OCI-LY1 (cell line): ENCODE data around the gene PPP2R5C.

Experiments used
- CTCF ChIP-seq: fragments of 200-600 bp; sonication (generic), shearing (Covaris generic); IDR thresholded peaks from 2 replicates; pipeline ENCODE4 v1.5.1; 2017; ENCODE audit warnings: mild to moderate bottlenecking, antibody characterized with exemption, low read length, moderate library complexity, mixed read lengths
- EZH2 ChIP-seq: fragments of 200-600 bp; sonication (generic), shearing (Covaris generic); IDR thresholded peaks from 2 replicates; pipeline ENCODE4 v1.8.0; 2017; ENCODE audit warnings: borderline replicate concordance, mixed run types, mild to moderate bottlenecking, antibody characterized with exemption, low read length, moderate library complexity, mixed read lengths

- TF ChIP-seq CTCF (no peak), EZH2 (no peak)
These were observed 22.7 kb upstream of the PPP2R5C start for GRCh38 chr14:101738703-101739320.
